Measurements from ENCODE around the gene PAFAH1B2.

PAFAH1B2 gene

DNA sequence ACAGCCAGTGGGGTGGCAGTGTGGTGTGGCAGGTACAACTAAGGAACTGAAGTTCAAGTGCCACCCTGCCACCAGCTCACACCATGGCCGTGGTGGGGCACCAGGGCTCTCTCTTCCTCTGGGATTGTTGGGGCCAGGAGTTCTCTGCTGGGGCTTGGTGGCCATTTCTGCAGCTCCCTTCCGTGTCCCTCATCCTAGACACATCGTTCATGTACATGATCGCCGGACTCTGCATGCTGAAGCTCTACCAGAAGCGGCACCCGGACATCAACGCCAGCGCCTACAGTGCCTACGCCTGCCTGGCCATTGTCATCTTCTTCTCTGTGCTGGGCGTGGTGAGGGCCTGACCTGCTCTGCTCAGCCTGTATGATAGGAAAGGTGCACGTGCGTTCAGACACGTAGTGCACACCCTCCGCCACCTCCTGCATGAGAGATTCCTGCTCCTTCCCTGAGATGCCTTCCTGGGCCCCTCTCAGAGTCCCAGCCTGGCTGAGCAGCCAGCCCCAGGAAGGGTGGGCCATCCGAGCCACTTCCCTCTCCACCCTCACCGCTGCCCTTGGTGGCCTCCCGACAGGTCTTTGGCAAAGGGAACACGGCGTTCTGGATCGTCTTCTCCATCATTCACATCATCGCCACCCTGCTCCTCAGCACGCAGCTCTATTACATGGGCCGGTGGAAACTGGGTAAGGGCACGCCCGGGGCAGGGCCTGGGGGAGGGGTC is 47.8 kb downstream of the PAFAH1B2 start:
- DNase-seq: no peak

DNA sequence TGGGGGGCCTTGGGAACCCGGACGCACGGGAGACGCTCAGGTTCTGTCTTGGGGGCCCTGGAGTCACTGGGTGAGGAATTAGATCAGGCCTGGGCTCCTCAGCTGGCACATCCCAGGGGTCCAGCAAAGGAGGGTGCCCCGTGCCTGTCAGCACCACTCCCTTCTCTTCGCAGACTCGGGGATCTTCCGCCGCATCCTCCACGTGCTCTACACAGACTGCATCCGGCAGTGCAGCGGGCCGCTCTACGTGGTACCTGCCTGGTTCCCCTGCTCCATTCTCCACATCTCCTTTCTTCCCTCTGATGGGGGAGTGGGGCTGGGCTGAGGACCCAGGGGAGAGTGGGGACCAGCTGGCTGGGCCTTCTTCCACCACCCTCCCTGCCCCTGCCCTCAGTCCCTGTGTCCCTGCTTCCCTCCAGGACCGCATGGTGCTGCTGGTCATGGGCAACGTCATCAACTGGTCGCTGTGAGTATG is 48.4 kb downstream of the PAFAH1B2 start:
- no peak for DNase-seq

DNA sequence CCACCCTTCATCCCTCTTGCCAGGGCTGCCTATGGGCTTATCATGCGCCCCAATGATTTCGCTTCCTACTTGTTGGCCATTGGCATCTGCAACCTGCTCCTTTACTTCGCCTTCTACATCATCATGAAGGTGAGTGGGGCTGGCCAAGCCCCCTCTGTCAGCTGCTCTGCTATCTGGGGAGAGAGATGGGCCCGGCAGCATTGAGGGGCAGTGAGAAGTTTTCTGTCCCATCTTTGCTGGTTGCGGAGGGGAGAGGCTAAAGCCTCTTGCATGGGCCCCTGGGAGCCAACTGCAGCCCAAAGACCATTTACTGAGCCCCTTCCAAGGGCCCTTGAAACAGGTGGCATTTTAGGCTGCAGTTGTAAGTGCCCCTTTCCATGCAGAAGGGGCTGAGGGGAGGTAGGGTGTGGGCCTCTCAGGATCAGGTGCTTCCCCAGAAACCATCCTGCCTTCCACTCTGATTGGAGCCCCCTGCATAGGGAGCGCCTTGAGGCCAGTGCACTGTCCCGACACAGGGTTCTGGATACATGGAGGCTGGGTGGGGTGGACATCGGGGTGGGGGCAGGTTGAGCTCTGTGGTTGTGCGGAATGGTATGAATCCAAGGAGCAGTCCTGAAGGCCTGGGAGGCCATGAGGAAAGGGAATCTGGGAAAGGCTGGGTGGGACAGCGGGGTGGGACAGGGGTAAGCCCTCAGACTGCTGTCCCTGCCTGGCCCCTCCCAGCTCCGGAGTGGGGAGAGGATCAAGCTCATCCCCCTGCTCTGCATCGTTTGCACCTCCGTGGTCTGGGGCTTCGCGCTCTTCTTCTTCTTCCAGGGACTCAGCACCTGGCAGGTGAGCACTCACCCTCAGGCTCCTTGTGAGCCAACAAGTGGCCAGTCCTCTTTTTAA is 49.3 kb downstream of the PAFAH1B2 start:
- no peak for DNase-seq

DNA sequence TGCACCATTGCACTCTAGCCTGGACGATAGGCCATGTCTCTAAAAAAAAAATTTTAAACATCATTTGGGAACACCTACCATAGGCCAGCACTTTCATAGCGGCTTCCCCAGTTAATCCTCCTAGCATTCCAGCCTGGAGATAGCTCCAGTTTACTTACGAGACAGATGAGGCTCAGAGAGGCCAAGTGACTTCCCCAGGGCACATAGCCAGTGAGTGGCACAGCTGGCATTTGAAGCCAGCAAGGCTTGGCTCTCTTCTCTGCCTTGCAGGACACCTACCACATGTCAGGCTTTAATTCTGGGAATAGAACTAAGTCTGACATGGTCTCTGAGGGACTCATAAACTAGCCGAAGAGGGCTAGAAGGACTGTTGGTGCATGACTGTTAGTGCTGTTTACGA is 50.2 kb downstream of the PAFAH1B2 start:
- DNase-seq: no peak

DNA sequence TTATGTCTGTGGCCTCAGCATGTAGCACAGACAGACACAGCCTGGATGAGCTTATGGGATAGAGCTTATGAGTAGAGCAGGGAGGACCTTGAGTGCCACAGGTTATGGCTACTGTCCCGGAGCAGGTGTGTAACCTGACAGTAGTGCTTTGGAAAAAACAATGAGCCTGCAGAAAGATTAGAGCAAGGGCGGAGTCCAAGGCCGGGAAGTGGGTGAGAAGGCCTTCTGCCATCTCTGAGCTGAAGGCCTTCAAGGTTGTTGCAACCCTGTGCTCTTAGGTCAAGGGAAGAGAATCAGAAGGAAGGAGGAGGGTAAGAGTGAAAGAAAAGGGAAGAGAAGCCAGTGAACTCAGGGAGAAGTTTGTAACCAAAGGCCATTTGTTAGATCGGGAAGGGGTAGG is 51.2 kb downstream of the PAFAH1B2 start:
- DNase-seq: no peak

DNA sequence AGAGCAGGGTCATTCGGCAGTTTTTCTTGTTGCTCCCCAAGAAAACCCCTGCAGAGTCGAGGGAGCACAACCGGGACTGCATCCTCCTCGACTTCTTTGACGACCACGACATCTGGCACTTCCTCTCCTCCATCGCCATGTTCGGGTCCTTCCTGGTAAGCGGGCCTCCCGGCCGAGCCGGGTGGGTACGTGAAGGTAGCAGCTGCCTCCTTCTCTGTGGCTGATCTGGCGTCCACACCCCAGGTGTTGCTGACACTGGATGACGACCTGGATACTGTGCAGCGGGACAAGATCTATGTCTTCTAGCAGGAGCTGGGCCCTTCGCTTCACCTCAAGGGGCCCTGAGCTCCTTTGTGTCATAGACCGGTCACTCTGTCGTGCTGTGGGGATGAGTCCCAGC is 51.7 kb downstream of the PAFAH1B2 start:
- DNase-seq: no peak

DNA sequence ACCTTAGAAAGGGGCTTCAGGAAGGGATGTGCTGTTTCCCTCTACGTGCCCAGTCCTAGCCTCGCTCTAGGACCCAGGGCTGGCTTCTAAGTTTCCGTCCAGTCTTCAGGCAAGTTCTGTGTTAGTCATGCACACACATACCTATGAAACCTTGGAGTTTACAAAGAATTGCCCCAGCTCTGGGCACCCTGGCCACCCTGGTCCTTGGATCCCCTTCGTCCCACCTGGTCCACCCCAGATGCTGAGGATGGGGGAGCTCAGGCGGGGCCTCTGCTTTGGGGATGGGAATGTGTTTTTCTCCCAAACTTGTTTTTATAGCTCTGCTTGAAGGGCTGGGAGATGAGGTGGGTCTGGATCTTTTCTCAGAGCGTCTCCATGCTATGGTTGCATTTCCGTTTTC is 52.9 kb downstream of the PAFAH1B2 start:
- no peak for DNase-seq

DNA sequence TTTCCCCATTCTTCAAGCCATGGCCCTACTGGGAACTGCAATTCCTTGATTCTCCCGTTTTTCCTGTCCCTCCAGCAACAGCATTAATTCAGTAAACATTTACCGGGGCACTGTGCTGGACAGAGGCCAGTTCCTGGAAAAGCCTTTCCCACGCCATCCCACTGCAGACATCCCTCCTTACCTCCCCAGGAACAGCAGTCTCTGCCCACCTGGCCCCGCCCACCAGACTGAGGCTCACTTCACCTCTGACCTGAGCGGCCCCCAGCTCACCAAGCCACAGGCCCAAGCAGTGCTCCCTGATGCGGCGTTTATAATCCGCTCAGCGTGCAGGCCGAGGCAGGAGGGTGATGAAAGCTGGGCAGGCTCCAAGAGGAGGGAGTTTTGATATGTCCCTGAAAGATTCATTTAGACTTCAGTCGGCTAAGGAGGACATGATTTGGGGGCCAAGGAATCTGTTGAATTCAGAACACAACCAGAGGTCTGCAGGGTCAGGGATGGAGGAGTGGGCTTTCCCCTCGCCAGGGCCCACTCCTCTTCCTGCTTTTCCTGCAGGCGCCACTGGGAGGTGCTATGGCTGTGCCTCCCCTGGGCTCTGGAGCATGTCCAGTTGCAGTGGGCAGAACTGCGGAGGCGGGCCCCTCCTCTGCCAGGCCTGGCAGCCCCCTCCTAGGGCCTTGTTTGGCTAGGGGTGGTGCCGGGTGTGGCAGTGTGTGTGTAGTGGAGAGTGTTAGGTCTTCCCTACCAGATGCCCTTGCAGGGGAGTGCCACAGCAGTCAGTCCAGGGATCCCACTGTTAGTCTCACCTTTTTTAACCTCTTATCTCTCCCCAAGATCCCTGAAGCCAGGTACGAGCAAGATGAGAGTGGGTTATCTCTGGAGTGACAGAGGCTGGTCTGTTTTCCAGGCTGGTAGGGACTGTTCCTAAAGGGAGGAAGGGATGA is 53.7 kb downstream of the PAFAH1B2 start:
- DNase-seq: no peak

DNA sequence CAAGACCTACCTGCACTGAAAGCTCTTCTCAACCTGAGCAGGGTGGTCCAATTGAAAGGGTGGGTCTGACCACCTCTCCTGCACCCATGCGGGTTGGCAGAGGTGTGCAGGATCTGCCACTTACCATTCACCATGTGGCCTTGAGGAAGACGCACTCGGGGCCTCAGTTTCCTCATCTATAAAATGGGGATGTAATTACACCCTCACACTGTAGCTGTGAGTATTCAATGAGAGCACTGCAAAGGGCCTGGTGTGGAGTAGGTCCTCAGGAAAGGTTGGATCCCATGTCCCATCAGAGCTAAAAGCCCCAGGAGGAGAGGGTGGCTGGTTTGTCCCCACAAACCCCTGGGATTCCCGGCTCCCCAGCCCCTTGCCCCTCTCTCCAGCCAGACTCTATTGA is 54.5 kb downstream of the PAFAH1B2 start:
- no peak for DNase-seq

DNA sequence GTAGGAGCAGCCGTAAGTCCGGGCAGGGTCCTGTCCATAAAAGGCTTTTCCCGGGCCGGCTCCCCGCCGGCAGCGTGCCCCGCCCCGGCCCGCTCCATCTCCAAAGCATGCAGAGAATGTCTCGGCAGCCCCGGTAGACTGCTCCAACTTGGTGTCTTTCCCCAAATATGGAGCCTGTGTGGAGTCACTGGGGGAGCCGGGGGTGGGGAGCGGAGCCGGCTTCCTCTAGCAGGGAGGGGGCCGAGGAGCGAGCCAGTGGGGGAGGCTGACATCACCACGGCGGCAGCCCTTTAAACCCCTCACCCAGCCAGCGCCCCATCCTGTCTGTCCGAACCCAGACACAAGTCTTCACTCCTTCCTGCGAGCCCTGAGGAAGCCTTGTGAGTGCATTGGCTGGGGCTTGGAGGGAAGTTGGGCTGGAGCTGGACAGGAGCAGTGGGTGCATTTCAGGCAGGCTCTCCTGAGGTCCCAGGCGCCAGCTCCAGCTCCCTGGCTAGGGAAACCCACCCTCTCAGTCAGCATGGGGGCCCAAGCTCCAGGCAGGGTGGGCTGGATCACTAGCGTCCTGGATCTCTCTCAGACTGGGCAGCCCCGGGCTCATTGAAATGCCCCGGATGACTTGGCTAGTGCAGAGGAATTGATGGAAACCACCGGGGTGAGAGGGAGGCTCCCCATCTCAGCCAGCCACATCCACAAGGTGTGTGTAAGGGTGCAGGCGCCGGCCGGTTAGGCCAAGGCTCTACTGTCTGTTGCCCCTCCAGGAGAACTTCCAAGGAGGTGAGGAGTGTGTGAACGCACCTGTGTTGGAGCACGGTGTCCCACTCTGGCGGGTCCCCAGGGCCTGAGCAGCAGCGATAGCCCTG is 55.2 kb downstream of the PAFAH1B2 start, which contains the start of gene TAGLN:
TAGLN (plus strand) TSS at position 318 of the 863 bp plus-strand sequence. CDS start 3,644 bp downstream, outside the sequence.
- DNase-seq: no peak

DNA sequence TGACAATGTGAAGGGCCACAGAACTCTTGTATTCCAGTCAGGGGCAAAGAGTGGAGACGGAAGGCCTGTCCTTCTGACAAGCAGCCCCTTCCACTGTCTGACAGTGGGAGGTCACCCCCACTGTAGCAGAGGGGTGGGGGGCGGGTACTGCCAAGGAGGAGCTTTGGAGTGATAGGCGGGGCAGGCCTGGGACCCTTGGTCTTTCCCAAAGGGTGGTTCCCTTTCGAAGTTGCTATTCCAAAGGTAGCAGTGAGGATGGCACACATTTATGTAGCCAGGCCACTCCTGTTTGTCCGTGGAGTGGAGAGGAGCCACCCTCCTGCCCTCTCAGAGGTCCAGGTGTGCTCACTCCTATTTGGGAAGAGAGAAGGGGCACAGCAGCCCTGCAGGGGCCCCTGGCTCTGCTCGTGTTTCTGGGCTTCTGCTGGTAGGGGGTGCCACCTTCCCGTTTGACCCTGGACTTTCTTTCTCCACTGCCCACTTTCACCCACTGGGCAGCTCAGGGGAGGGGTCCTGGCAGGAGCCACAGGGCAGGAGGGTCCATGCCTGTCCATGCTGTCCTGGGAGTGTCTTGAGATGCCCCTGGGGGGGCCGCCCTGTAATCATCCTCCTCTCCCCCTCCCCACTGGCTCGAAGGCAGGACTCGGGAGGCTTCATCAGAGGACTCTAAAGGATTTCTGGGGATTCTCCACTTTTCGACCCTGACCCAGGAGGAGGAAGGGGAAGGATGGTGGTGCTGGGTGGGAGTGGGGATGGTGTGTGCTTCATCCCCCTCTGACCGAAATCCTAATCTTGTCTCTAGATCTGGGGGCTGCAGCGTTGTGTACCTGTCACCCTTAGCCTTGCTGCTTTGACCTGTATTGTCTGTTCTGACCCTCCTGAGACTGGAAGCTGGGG is 56.1 kb downstream of the PAFAH1B2 start:
- DNase-seq: no peak

DNA sequence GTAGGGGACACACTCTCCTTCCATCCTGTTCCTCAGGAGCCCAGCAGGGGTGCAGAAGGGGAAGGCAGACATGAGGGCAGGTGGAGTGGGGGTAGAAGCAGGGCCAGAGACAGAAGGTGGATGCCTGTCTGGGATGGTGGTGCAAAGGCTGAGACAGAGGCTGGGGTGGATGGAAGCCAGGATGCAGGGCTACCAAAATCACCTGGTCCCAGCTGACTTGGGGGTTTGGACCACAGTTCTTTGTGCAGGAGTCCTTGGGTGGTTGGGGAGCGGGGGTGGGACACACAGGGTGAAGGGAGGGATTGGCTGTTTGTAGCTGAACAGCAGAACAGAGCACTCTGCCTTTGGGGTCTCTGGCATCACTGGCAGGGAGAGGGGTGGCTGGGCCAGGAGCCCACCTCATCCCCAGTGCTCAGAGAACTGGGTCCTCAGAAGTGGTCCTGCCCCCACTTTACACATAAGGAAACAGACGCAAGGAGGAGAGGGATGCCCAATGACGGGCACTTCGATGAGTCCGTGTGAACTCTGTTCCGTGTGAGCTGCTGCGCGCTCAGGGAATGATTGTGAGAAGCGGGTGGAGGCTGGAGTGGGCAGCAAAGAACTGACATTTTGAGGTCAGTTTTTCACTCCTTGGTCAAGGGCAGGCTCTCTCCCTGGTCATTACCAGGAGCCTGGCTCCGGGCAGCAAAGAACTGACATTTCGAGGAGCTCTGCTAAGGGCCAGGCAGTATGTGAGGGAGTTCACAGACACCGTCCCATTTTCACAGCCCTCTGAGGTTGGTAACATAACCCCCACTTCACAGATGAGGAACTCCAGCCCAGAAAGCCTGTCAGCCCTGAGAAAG is 56.9 kb downstream of the PAFAH1B2 start:
- DNase-seq: no peak

DNA sequence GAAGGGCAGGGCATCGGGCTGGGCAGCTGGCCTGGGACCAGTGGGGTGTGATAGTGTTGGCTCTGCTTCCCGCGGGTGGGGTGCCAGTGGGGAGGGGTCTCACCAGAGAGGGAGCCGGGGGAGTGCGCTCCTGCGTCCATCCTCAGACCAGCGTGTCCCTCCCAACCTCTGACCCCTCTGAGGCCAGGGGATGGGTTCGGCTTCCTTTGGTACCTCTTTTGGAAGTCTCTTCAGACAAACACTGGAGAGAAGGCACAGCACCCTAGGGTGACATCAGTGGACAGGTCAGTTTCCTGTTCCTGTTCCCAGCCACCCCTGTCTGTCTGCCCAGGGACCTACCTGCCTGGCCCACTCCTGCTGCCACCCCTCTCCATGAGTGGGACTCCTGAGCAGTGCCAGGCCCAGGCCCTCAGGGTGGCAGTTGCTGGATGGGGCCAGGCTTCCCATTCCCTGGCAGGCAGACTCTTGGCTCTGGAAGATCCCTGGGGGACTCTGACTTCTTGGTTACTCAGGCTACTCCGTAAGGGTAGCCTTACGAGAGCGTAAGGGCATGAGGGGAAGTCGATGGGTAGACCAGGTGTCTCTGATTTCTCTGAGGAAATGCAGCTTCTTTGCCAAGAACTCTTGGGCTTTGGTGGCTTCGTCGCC is 57.7 kb downstream of the PAFAH1B2 start:
- no peak for DNase-seq

DNA sequence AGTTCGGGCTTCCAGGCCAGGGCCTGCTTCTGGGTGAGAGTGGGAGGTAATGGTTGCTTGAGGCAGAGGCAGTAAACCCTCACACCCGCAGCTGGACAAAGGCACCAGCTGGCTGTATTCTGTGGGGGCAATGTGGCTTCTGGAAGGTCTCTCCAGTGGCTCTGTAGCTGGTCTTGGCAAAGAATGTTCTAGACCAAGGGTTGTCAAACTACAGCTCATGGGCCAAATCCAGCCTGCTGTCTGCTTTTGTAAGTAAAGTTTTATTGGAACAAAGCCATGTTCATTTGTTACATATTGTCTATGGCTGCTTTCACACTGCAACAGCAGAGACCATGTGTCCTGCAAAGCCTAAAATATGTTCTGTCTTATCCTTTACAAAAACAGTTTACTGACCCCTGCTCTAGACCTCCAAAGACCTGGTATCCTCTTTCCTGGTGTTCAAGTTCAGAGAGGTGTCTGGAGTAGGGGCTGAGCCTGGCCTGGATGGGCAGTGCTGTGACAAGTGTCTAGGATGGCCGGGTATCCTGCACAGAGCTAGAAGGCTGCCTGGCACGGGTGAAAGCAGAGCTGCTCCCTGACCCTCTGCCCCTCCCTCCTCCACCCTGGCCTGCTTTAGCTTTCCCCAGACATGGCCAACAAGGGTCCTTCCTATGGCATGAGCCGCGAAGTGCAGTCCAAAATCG is 58.4 kb downstream of the PAFAH1B2 start:
- no peak for DNase-seq

DNA sequence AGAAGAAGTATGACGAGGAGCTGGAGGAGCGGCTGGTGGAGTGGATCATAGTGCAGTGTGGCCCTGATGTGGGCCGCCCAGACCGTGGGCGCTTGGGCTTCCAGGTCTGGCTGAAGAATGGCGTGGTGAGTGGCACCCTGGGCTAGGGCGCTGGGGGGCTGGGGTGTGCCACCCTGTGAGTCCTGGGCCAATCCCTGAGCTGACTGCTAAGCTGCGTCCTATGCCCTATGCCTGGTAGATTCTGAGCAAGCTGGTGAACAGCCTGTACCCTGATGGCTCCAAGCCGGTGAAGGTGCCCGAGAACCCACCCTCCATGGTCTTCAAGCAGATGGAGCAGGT is 59.0 kb downstream of the PAFAH1B2 start:
- DNase-seq: no peak

DNA sequence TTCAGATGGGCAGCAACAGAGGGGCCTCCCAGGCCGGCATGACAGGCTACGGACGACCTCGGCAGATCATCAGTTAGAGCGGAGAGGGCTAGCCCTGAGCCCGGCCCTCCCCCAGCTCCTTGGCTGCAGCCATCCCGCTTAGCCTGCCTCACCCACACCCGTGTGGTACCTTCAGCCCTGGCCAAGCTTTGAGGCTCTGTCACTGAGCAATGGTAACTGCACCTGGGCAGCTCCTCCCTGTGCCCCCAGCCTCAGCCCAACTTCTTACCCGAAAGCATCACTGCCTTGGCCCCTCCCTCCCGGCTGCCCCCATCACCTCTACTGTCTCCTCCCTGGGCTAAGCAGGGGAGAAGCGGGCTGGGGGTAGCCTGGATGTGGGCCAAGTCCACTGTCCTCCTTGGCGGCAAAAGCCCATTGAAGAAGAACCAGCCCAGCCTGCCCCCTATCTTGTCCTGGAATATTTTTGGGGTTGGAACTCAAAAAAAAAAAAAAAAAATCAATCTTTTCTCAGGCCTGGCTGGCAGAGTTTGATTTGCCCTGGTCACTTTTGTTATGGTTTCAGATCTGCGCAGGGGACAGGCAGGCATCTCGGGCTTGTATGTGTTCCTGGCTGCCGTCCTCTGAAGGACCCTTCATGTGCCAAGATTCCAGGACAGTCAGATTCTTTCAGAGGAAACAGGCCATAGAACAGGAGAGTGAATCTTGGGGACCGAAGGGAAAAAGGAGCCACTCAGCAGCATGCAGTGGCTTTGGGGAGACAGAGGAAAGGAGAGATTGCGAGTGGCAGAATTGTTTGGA is 60.4 kb downstream of the PAFAH1B2 start:
- no peak for DNase-seq

DNA sequence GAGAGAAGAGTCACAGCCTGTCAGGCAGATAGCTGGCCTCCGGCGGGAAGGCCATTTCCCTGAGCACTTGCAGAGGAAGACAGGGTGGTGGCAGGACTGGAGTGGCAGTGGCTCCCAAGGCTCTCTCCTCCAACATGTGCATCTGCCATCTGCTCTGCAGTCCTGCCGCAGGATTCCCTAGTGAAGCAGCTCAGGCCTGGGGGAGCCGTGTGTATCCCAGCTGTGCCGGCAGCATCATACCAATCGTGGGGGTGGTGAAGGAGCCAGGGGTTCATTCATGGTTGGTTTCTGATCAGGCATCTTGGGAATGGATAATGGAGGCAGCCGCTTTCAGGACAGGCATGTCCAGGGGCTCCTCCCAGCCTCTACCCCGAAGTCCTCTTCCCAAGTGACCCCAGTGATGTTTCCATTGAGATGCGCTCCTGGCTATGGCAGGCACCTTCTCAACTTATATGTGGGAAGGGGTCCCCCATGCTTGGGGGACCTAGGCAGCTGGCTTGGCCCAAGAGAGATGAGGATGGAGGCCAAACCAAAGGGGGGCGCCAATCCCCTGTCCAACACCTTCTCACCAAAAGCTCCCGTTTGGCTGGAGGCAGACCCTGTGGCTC is 61.2 kb downstream of the PAFAH1B2 start:
- DNase-seq: no peak

Measured in cortex of kidney (tissue), 1 donor.